NCI-H2227 treated with DMSO at 0.1 percent for 48 hours (cell line): Measurements from ENCODE around the gene NET1.

ENCODE experiments used
- DNase-seq: peaks from one replicate; lab custom pipeline; 2025; lab: John Stamatoyannopoulos, UW

NET1 gene

GRCh38 chr10:5485948-5486852, 73.8 kb downstream of the NET1 start:
- DNase-seq = no peak

GRCh38 chr10:5486853-5487235, 74.5 kb downstream of the NET1 start:
- no peak for DNase-seq

- DNase-seq = no peak
Measured at GRCh38 chr10:5488272-5489161, 76.2 kb downstream of the NET1 start.

- no peak for DNase-seq
Measured at GRCh38 chr10:5490032-5490431, 77.7 kb downstream of the NET1 start.

- DNase-seq = no peak
Measured at GRCh38 chr10:5490698-5491464, 78.5 kb downstream of the NET1 start.

- DNase-seq = no peak
Measured at GRCh38 chr10:5491477-5491876, 79.1 kb downstream of the NET1 start.

- no peak for DNase-seq
Measured at GRCh38 chr10:5492322-5492855, 80.0 kb downstream of the NET1 start.

GRCh38 chr10:5492929-5493576, 80.7 kb downstream of the NET1 start:
- no peak for DNase-seq

GRCh38 chr10:5493691-5494090, 81.3 kb downstream of the NET1 start:
- no peak for DNase-seq

- no peak for DNase-seq
Measured at GRCh38 chr10:5494611-5495010, 82.3 kb downstream of the NET1 start.

- DNase-seq = no peak
Measured at GRCh38 chr10:5496261-5497250, 84.2 kb downstream of the NET1 start.

GRCh38 chr10:5497289-5497688, 84.9 kb downstream of the NET1 start:
- no peak for DNase-seq

GRCh38 chr10:5497948-5498730, 85.8 kb downstream of the NET1 start:
- DNase-seq = no peak

GRCh38 chr10:5498791-5499492, 86.6 kb downstream of the NET1 start:
- no peak for DNase-seq

GRCh38 chr10:5499493-5500140, 87.3 kb downstream of the NET1 start, which contains the start of gene CALML5:
Gene CALML5 (minus strand): TSS chr10:5499570. CDS start chr10:5499438, 132 bp downstream.
- DNase-seq = no peak

- no peak for DNase-seq
Measured at GRCh38 chr10:5500162-5500670, 87.9 kb downstream of the NET1 start.

GRCh38 chr10:5500910-5501309, 88.6 kb downstream of the NET1 start:
- DNase-seq = no peak

- no peak for DNase-seq
Measured at GRCh38 chr10:5502061-5502521, 89.7 kb downstream of the NET1 start.
